ENCODE measurements around the gene SULT1E1.

GRCh38 chr4:69829678-69830077 is 30.3 kb downstream of the SULT1E1 start:
- TF ChIP-seq CTCF (IDR thresholded peaks at IDR 0.05) (no peak), POLR2A (IDR thresholded peaks at IDR 0.05) (no peak)

All from adrenal gland (tissue), 5 donors.